Raji (cell line): ENCODE results near the gene UBD.

Experiments used
- POLR2A ChIP-seq: IDR thresholded peaks from 2 replicates; pipeline ENCODE4 v1.6.1; 2011; ENCODE audit warnings: low read depth, low read length, control low read depth; ENCODE audit not compliant: insufficient read depth

The UBD gene

GRCh38 chr6:29559524-29560287, at the start of gene UBD:
UBD (minus strand) TSS chr6:29559732; CDS start chr6:29559701, 31 bp downstream.
- TF ChIP-seq POLR2A = no peak

- no peak for TF ChIP-seq POLR2A
Measured at GRCh38 chr6:29608131-29608530, 48.6 kb upstream of the UBD start.

- TF ChIP-seq POLR2A = no peak
Measured at GRCh38 chr6:29603930-29604329, 44.4 kb upstream of the UBD start.

GRCh38 chr6:29603456-29603855, 43.9 kb upstream of the UBD start:
- TF ChIP-seq POLR2A = no peak

GRCh38 chr6:29602564-29603361, 43.2 kb upstream of the UBD start:
- no peak for TF ChIP-seq POLR2A

- no peak for TF ChIP-seq POLR2A
Measured at GRCh38 chr6:29598172-29598747, 38.7 kb upstream of the UBD start.

- TF ChIP-seq POLR2A = no peak
Measured at GRCh38 chr6:29597184-29597583, 37.7 kb upstream of the UBD start.

- no peak for TF ChIP-seq POLR2A
Measured at GRCh38 chr6:29596381-29596900, 36.9 kb upstream of the UBD start.

- no peak for TF ChIP-seq POLR2A
Measured at GRCh38 chr6:29593199-29593855, 33.8 kb upstream of the UBD start.

- no peak for TF ChIP-seq POLR2A
Measured at GRCh38 chr6:29591677-29592076, 32.1 kb upstream of the UBD start.

GRCh38 chr6:29590218-29590808, 30.8 kb upstream of the UBD start:
- no peak for TF ChIP-seq POLR2A

- no peak for TF ChIP-seq POLR2A
Measured at GRCh38 chr6:29589423-29590048, 30.0 kb upstream of the UBD start.

GRCh38 chr6:29584821-29585220, 25.3 kb upstream of the UBD start, which contains the start of gene OR2H2:
OR2H2 (plus strand) TSS chr6:29585121; CDS start chr6:29587945, 2,824 bp downstream.
- no peak for TF ChIP-seq POLR2A

GRCh38 chr6:29577544-29577943, 18.0 kb upstream of the UBD start:
- TF ChIP-seq POLR2A = no peak
